Astrocyte (in vitro differentiated cells and primary cell): ENCODE data around the gene RASA1. TPM values are rescaled to one million over a fixed set of nuclear protein-coding genes. Genes with fewer than 3 reads are reported as not detected.

Experiments used
- DNase-seq: peaks from one replicate; pipeline ENCODE4 v3.0.0-alpha.2; 2010; ENCODE audit warnings: low read depth
- FAIRE-seq: peaks from 2 replicates; lab custom pipeline; 2011; peaks lifted over from hg19 to GRCh38; lab: Jason Lieb, UNC
- H2AFZ ChIP-seq: 2 replicates; pipeline ENCODE4 v1.6.0; 2012; ENCODE audit warnings: low read depth, low read length, inconsistent platforms
- H3K27ac ChIP-seq: 2 replicates; pipeline ENCODE4 v1.5.1; 2011; ENCODE audit warnings: low read depth, low read length, inconsistent platforms
- H3K27me3 ChIP-seq: 2 replicates; pipeline ENCODE4 v1.6.0; 2011; ENCODE audit warnings: low read length, inconsistent platforms; ENCODE audit not compliant: insufficient read depth
- H3K36me3 ChIP-seq: 2 replicates; pipeline ENCODE4 v1.5.1; 2011; ENCODE audit warnings: low read length, inconsistent platforms; ENCODE audit not compliant: insufficient read depth
- H3K4me1 ChIP-seq: 2 replicates; pipeline ENCODE4 v1.5.1; 2011; ENCODE audit warnings: low read length, inconsistent platforms; ENCODE audit not compliant: insufficient read depth
- H3K4me2 ChIP-seq: 2 replicates; pipeline ENCODE4 v1.6.0; 2012; ENCODE audit warnings: low read length, inconsistent platforms
- H3K4me3 ChIP-seq: 2 replicates; pipeline ENCODE4 v1.5.1; 2011; ENCODE audit warnings: low read depth, mild to moderate bottlenecking, low read length, inconsistent platforms; ENCODE audit not compliant: insufficient read depth
- H3K79me2 ChIP-seq: 2 replicates; pipeline ENCODE4 v1.6.0; 2012; ENCODE audit warnings: mild to moderate bottlenecking, low read length, inconsistent platforms; ENCODE audit not compliant: insufficient read depth
- H3K9ac ChIP-seq: 2 replicates; pipeline ENCODE4 v1.6.0; 2012; ENCODE audit warnings: mild to moderate bottlenecking, low read length, inconsistent platforms
- H3K9me3 ChIP-seq: 2 replicates; pipeline ENCODE4 v1.5.1; 2012; ENCODE audit warnings: low read depth, mild to moderate bottlenecking, low read length, inconsistent platforms; ENCODE audit not compliant: insufficient read depth
- H4K20me1 ChIP-seq: 2 replicates; pipeline ENCODE4 v1.6.0; 2012; ENCODE audit warnings: low read length, inconsistent platforms; ENCODE audit not compliant: insufficient read depth
- H3K27ac Mint-ChIP-seq: one replicate; pipeline ENCODE4 v1.8.0; 2021; ENCODE audit warnings: mild to moderate bottlenecking, mixed read lengths; ENCODE audit not compliant: unreplicated experiment
- H3K27me3 Mint-ChIP-seq: one replicate; pipeline ENCODE4 v1.8.0; 2021; ENCODE audit warnings: low read depth, mixed read lengths; ENCODE audit not compliant: unreplicated experiment
- H3K36me3 Mint-ChIP-seq: one replicate; pipeline ENCODE4 v1.8.0; 2021; ENCODE audit warnings: low read depth, mixed read lengths; ENCODE audit not compliant: unreplicated experiment
- H3K4me1 Mint-ChIP-seq: one replicate; pipeline ENCODE4 v1.8.0; 2021; ENCODE audit warnings: low read depth, mixed read lengths; ENCODE audit not compliant: unreplicated experiment
- H3K4me3 Mint-ChIP-seq: one replicate; pipeline ENCODE4 v1.8.0; 2021; ENCODE audit warnings: mild to moderate bottlenecking, moderate library complexity, mixed read lengths; ENCODE audit not compliant: unreplicated experiment
- H3K9me3 Mint-ChIP-seq: one replicate; pipeline ENCODE4 v1.8.0; 2021; ENCODE audit warnings: mild to moderate bottlenecking, mixed read lengths; ENCODE audit not compliant: unreplicated experiment
- CTCF ChIP-seq: IDR thresholded peaks from 2 replicates; pipeline ENCODE4 v1.5.1; 2011; ENCODE audit warnings: low read depth, mild to moderate bottlenecking, inconsistent platforms, low read length, moderate library complexity; ENCODE audit not compliant: insufficient read depth
- EZH2 ChIP-seq: IDR thresholded peaks from 2 replicates; pipeline ENCODE4 v1.6.1; 2012; ENCODE audit warnings: mild to moderate bottlenecking, low read length, inconsistent platforms; ENCODE audit not compliant: insufficient read depth
- total RNA-seq: library from RNA; stranded (reverse); gene quantifications from 2 replicates; pipeline ENCODE4 v1.2.1, GENCODE V29; 2021

RASA1 gene
- total RNA-seq, 1 donor from 2014 or later, result 62.8 TPM

GRCh38 chr5:87410931-87411330 is 143.2 kb downstream of the RASA1 start:
- peak; percentile 80 for FAIRE-seq
- H3K4me1 Mint-ChIP-seq, result peaks cover 10% of the 10 kb centered on the region

GRCh38 chr5:87411586-87411972 is 143.9 kb downstream of the RASA1 start:
- DNase-seq, result no peak
- Mint-ChIP-seq H3K9me3 (no peaks in the 10 kb centered on the region), H3K36me3 (no peaks in the 10 kb centered on the region), H3K27me3 (no peaks in the 10 kb centered on the region), H3K4me1 (peaks cover 8% of the 10 kb centered on the region), H3K27ac (peak overlapping the region; percentile 90), H3K4me3 (peak overlapping the region; percentile 97)
- peaks cover 34% of the 10 kb centered on the region for H3K36me3 ChIP-seq
- peak overlapping the region; percentile 88 for H2AFZ ChIP-seq
- H4K20me1 ChIP-seq, result peaks cover 21% of the 10 kb centered on the region
- H3K9me3 ChIP-seq, result no peaks in the 10 kb centered on the region
- no peaks in the 10 kb centered on the region for H3K27me3 ChIP-seq
- peaks cover 59% of the 10 kb centered on the region for H3K79me2 ChIP-seq
- peaks cover 8% of the 10 kb centered on the region for H3K4me1 ChIP-seq
- TF ChIP-seq CTCF, result no peak
- TF ChIP-seq EZH2, result no peak
- H3K4me3 ChIP-seq, result peak overlapping the region; percentile 100
- H3K4me2 ChIP-seq, result peak overlapping the region; percentile 100
- peak overlapping the region; percentile 99 for H3K9ac ChIP-seq
- peak overlapping the region; percentile 98 for H3K27ac ChIP-seq
- FAIRE-seq, result no peak

More at GRCh38 chr5:87410931-87411330, 143.2 kb downstream of the RASA1 start:
- no peak overlapping the region for H2AFZ ChIP-seq
- H3K9ac ChIP-seq, result peak overlapping the region; percentile 99
- H3K4me3 Mint-ChIP-seq, result peak overlapping the region; percentile 97
- H3K4me1 ChIP-seq, result peaks cover 8% of the 10 kb centered on the region
- peaks cover 66% of the 10 kb centered on the region for H3K79me2 ChIP-seq
- no peak for TF ChIP-seq EZH2
- TF ChIP-seq CTCF, result no peak
- H3K4me3 ChIP-seq, result peak overlapping the region; percentile 100
- peak; percentile 97 for DNase-seq
- H3K27me3 Mint-ChIP-seq, result no peaks in the 10 kb centered on the region
- peaks cover 26% of the 10 kb centered on the region for H4K20me1 ChIP-seq
- peak overlapping the region; percentile 98 for H3K27ac ChIP-seq
- no peaks in the 10 kb centered on the region for H3K9me3 ChIP-seq
- H3K27ac Mint-ChIP-seq, result peak overlapping the region; percentile 4
- peaks cover 41% of the 10 kb centered on the region for H3K36me3 ChIP-seq
- no peaks in the 10 kb centered on the region for H3K9me3 Mint-ChIP-seq
- H3K36me3 Mint-ChIP-seq, result no peaks in the 10 kb centered on the region
- H3K4me2 ChIP-seq, result peak overlapping the region; percentile 100
- H3K27me3 ChIP-seq, result no peaks in the 10 kb centered on the region

GRCh38 chr5:87411973-87412629 is 144.4 kb downstream of the RASA1 start:
- peaks cover 29% of the 10 kb centered on the region for H3K36me3 ChIP-seq
- FAIRE-seq (peak; percentile 23), DNase-seq (peak; percentile 72)
- Mint-ChIP-seq H3K4me1 (peaks cover 8% of the 10 kb centered on the region), H3K27ac (peak overlapping the region; percentile 90), H3K27me3 (no peaks in the 10 kb centered on the region), H3K4me3 (peak overlapping the region; percentile 97), H3K9me3 (no peaks in the 10 kb centered on the region), H3K36me3 (no peaks in the 10 kb centered on the region)
- H3K9me3 ChIP-seq, result no peaks in the 10 kb centered on the region
- peak overlapping the region; percentile 99 for H3K9ac ChIP-seq
- peaks cover 16% of the 10 kb centered on the region for H4K20me1 ChIP-seq
- no peaks in the 10 kb centered on the region for H3K27me3 ChIP-seq
- H3K4me1 ChIP-seq, result peaks cover 8% of the 10 kb centered on the region
- H2AFZ ChIP-seq, result peak overlapping the region; percentile 88
- peak overlapping the region; percentile 98 for H3K27ac ChIP-seq
- TF ChIP-seq CTCF, result no peak
- TF ChIP-seq EZH2, result no peak
- peak overlapping the region; percentile 100 for H3K4me2 ChIP-seq
- H3K79me2 ChIP-seq, result peaks cover 54% of the 10 kb centered on the region
- peak overlapping the region; percentile 100 for H3K4me3 ChIP-seq
